Vagina (tissue), 2 donors: Measurements from ENCODE around the gene CHST6. TPM values are rescaled to one million over a fixed set of nuclear protein-coding genes. Genes with fewer than 3 reads are reported as not detected.
"Not testable (repeated sequence)": the region's sequence is repeated elsewhere in the genome, so short reads cannot be mapped to it uniquely, and the experiment has no call there.

ENCODE experiments used
- DNase-seq, 2 donors: peaks; one replicate each; pipeline ENCODE4 v3.0.0-alpha.2; 2017; ENCODE audit errors: extremely low spot score in 2 of 2
- H3K27ac ChIP-seq: fragments of 200-600 bp; sonication (generic); one replicate; pipeline ENCODE4 v1.5.1; 2019
- H3K27me3 ChIP-seq: fragments of 200-600 bp; sonication (generic); one replicate; pipeline ENCODE4 v1.5.1; 2019
- H3K36me3 ChIP-seq, 2 donors: fragments of 200-600 bp; sonication (generic); one replicate each; pipeline ENCODE4 v1.5.1; 2017 to 2019
- H3K4me1 ChIP-seq: fragments of 200-600 bp; sonication (generic); one replicate; pipeline ENCODE4 v1.5.1; 2019
- H3K4me3 ChIP-seq, 2 donors: fragments of 200-600 bp; sonication (generic); 1 replicate in 1 of 2; 2 replicates in 1 of 2; pipeline ENCODE4 v1.5.1; 2016 to 2019
- H3K9me3 ChIP-seq: fragments of 200-600 bp; sonication (generic); one replicate; pipeline ENCODE4 v1.5.1; 2019
- POLR2A ChIP-seq, 2 donors: fragments of 450-650 bp; IDR thresholded peaks; one replicate each; pipeline ENCODE4 v1.6.1; 2017; ENCODE audit warnings: antibody characterized with exemption in 2 of 2, mild to moderate bottlenecking in 2 of 2, moderate library complexity in 2 of 2
- POLR2AphosphoS5 ChIP-seq, 2 donors: sonication (generic); formaldehyde crosslinking; IDR thresholded peaks; one replicate each; pipeline ENCODE4 v1.9.0; 2017; ENCODE audit warnings: antibody characterized with exemption in 2 of 2, mild to moderate bottlenecking in 2 of 2, low read depth in 1 of 2; ENCODE audit not compliant: insufficient read depth in 1 of 2
- intact Hi-C: fragments of 100-400 bp; cut with DNase I; formaldehyde crosslinking; loops from one replicate; pipeline ENCODE4 v1.15.1; 2023
- total RNA-seq: library from RNA; depleted of rRNA; stranded (reverse); fragments of >200 nt; gene quantifications from one replicate; pipeline ENCODE4 v1.2.3, GENCODE V29; 2016
- TF ChIP-seq, protein P1 (sequence below), 3 experiments: fragments of 450-650 bp in 2 of 3; fragments of 200-600 bp in 1 of 3; sonication (generic) in 1 of 3; IDR thresholded peaks; one replicate each; pipeline ENCODE4 v1.5.1; 2017 to 2019; ENCODE audit warnings: antibody characterized with exemption in 3 of 3, mild to moderate bottlenecking in 2 of 3, moderate library complexity in 2 of 3

CHST6 gene
- total RNA-seq, 1 donor from 2014 or later, result 0.25 TPM

DNA sequence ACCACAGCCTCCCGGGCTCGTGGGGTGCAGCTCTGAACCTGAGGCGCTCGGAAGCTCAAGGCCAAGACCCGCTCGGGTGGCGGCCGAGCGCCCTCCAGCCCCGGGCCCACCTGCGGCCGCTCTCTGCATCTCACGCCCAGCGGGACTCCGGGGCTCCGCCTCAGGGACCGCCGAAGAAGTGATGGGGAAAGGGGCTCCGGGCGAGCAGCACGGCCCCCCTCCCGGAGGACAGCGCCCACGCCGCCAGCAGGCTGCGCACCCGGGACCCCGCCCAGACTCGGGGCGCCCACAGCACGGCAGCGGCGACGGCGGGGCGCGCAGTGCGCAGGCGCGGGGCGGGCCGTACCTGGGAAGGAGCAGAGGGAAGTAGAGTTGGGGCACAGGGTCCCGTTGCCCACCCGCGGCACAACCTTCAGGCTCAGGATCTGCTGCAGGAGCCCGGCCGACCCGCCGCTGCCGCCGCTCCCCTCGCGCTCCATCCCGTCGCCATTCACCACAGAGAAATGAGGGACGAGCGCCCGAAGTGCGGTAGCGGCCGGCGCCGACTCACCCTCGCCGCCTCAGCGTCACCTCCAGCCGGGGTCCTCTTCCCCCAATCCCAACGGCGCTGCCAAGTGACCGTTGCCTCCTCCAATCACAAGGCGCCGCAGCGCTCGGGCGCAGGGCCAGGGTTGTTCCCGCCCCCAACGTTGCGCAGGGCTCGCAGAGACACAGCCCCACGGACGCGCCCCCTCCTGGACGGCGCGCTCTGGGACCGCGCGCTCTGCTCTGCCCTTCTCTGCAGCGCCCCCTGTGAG, 30.9 kb downstream of the CHST6 start, which contains the start of gene TMEM170A:
TMEM170A (minus strand) TSS at position 568 of the 797 bp plus-strand sequence; CDS start at position 479, 89 bp downstream.
- Histone ChIP-seq H3K9me3 (no peaks in the 10 kb centered on the region), H3K27ac (peak within 1 kb of the TSS; percentile 96), H3K27me3 (no peaks in the 10 kb centered on the region), H3K4me1 (peaks cover 34% of the 10 kb centered on the region), H3K4me3 (peak within 1 kb of the TSS; percentile 94 to 96), H3K36me3 (no peaks in the 10 kb centered on the region)
- intact Hi-C loops, result loop anchor here (10.0 kb wide), 2 partner anchors 50 to 160 kb away; partner anchors contain the start of gene ADAT1
- peak in 1 of 2 donors; percentile 99 for DNase-seq
- TF ChIP-seq POLR2AphosphoS5 (IDR thresholded peaks at IDR 0.05; ENCODE audit: insufficient read depth in 1 of 2, low read depth in 1 of 2) (peak; percentile 86 to 99), POLR2A (IDR thresholded peaks at IDR 0.05) (peak; percentile 51 to 90)
- TF ChIP-seq, protein P1, sequence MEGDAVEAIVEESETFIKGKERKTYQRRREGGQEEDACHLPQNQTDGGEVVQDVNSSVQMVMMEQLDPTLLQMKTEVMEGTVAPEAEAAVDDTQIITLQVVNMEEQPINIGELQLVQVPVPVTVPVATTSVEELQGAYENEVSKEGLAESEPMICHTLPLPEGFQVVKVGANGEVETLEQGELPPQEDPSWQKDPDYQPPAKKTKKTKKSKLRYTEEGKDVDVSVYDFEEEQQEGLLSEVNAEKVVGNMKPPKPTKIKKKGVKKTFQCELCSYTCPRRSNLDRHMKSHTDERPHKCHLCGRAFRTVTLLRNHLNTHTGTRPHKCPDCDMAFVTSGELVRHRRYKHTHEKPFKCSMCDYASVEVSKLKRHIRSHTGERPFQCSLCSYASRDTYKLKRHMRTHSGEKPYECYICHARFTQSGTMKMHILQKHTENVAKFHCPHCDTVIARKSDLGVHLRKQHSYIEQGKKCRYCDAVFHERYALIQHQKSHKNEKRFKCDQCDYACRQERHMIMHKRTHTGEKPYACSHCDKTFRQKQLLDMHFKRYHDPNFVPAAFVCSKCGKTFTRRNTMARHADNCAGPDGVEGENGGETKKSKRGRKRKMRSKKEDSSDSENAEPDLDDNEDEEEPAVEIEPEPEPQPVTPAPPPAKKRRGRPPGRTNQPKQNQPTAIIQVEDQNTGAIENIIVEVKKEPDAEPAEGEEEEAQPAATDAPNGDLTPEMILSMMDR (IDR thresholded peaks at IDR 0.05), result peak; percentile 99 to 100 (median 100)

DNA sequence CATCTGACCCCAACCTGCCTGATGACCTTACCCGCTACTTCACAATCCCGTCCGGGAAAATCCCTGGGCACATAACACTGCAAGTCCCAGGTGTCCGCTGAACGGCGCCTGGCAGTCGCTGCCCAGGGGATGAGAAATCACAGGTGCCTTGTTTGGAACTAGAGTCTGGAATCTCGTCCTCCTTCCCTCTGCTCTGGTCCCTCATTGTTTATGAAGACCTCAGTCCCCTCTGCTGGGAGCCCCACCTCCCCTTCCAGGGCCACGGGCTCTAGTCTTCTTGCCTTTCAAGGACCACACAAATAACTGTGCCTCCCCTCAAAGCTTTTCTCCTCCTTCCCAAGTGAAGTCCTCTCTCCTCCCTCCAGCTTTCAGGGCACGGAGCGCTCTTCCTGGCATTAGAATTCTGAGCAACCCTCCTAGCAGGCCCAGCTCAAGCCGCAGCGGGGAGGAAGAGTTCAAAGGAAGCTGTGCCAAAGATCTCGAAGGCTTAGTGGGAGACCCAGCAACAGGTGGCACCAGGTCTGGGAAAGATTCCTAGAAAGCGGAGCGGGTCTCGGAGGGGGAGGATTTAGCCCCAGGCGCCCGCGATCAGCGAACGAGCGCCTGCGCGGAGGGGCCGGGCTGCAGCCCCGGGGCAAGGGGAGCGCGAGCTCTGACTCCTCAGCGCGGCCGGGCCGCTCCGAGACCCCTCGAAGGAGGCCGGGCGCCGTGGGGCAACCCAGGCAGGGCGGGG, 31.7 kb downstream of the CHST6 start:
- H3K4me1 ChIP-seq, result peaks cover 34% of the 10 kb centered on the region
- H3K36me3 ChIP-seq, DNase-seq, H3K27me3 ChIP-seq, H3K9me3 ChIP-seq: not testable (repeated sequence)
- H3K4me3 ChIP-seq, result peak overlapping the region; percentile 94 to 96
- intact Hi-C loops, result loop anchor here (10.0 kb wide), 2 partner anchors 51 to 161 kb away; partner anchors contain the start of gene ADAT1
- peak overlapping the region; percentile 96 for H3K27ac ChIP-seq

DNA sequence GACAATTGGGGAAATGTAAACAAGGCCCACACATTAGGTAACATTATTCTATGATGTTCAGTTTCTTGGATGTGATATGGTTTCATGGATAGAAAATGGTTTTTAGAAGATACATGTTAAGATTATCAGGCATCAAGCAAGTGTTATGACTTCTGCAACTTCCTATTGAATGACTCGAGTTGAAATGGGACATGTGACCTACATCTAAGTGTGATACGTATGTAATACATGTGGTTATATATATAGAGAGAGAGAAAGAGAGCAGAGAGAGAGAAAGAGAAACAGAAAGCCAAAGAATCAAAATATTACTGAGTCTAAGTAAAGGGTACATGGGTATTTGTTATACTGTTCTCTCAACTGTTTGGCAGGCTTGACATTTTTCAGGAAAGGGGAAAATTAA, 32.4 kb downstream of the CHST6 start:
- no peaks in the 10 kb centered on the region for H3K9me3 ChIP-seq
- peak overlapping the region in 1 of 2 donors; percentile 94 for H3K4me3 ChIP-seq
- TF ChIP-seq, protein P1 (IDR thresholded peaks at IDR 0.05), result no peak
- TF ChIP-seq POLR2AphosphoS5 (IDR thresholded peaks at IDR 0.05; ENCODE audit: insufficient read depth in 1 of 2, low read depth in 1 of 2) (no peak), POLR2A (IDR thresholded peaks at IDR 0.05) (no peak)
- no peaks in the 10 kb centered on the region for H3K27me3 ChIP-seq
- peaks cover 36% of the 10 kb centered on the region for H3K4me1 ChIP-seq
- no peaks in the 10 kb centered on the region for H3K36me3 ChIP-seq
- no peak for DNase-seq
- intact Hi-C loops, result loop anchor here (10.0 kb wide), 2 partner anchors 52 to 162 kb away; partner anchors contain the start of gene ADAT1
- no peak overlapping the region for H3K27ac ChIP-seq

DNA sequence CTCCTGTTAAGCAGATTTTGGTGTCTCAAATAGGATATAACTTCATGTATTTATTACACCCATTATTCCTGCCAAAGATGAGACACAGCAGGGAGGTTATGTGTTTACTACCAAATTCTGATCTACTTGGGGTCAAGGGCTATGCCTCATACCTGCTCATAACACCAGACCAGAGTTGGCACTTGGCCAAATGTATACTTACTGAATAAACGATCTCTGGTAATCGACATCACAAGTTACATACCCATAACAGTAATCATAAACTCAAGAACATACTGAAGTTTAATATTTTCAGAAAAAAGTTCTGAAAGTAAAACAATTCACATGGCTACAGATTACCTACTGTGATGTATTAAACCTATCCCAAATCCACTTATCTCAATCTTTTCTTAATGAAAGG, 33.7 kb downstream of the CHST6 start:
- H3K36me3 ChIP-seq, result no peaks in the 10 kb centered on the region
- H3K27me3 ChIP-seq, result no peaks in the 10 kb centered on the region
- H3K9me3 ChIP-seq, result no peaks in the 10 kb centered on the region
- H3K27ac ChIP-seq, result no peak overlapping the region
- intact Hi-C loops, result loop anchor here (10.0 kb wide), 2 partner anchors 53 to 163 kb away; partner anchors contain the start of gene ADAT1
- no peak overlapping the region for H3K4me3 ChIP-seq
- peaks cover 38% of the 10 kb centered on the region for H3K4me1 ChIP-seq
- TF ChIP-seq, protein P1 (IDR thresholded peaks at IDR 0.05), result no peak
- no peak for TF ChIP-seq POLR2AphosphoS5 (IDR thresholded peaks at IDR 0.05; ENCODE audit: insufficient read depth in 1 of 2, low read depth in 1 of 2)
- TF ChIP-seq POLR2A (IDR thresholded peaks at IDR 0.05), result no peak
- DNase-seq, result no peak

DNA sequence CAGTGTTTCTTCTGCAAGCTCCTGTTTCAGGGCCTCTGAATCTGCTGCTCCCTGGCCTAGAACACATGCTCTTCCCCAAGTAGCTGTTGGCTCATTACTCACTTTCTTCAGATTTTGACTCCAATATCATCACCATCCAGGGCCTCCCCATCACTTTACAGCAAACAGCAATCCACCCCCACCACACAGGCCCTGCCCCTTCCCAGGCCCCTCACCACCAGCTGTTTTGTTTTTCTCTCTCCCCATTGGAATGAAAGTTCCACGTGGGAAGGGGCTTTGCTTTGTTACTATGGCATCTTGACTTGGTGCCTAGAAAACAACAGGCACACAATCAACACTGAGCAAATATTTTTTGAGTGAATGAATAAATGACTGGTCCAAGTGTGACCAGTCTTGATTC, 34.8 kb downstream of the CHST6 start:
- H3K27ac ChIP-seq, result no peak overlapping the region
- TF ChIP-seq POLR2AphosphoS5 (IDR thresholded peaks at IDR 0.05; ENCODE audit: insufficient read depth in 1 of 2, low read depth in 1 of 2) (no peak), POLR2A (IDR thresholded peaks at IDR 0.05) (no peak)
- TF ChIP-seq, protein P1 (IDR thresholded peaks at IDR 0.05), result no peak
- no peaks in the 10 kb centered on the region for H3K9me3 ChIP-seq
- no peak overlapping the region for H3K4me3 ChIP-seq
- intact Hi-C loops, result loop anchor here (10.0 kb wide), 2 partner anchors 54 to 164 kb away; partner anchors contain the start of gene ADAT1
- no peaks in the 10 kb centered on the region for H3K36me3 ChIP-seq
- no peaks in the 10 kb centered on the region for H3K27me3 ChIP-seq
- no peak for DNase-seq
- H3K4me1 ChIP-seq, result peaks cover 38% of the 10 kb centered on the region
